ENCODE results near the gene RAPGEF5.

Gene RAPGEF5, protein sequence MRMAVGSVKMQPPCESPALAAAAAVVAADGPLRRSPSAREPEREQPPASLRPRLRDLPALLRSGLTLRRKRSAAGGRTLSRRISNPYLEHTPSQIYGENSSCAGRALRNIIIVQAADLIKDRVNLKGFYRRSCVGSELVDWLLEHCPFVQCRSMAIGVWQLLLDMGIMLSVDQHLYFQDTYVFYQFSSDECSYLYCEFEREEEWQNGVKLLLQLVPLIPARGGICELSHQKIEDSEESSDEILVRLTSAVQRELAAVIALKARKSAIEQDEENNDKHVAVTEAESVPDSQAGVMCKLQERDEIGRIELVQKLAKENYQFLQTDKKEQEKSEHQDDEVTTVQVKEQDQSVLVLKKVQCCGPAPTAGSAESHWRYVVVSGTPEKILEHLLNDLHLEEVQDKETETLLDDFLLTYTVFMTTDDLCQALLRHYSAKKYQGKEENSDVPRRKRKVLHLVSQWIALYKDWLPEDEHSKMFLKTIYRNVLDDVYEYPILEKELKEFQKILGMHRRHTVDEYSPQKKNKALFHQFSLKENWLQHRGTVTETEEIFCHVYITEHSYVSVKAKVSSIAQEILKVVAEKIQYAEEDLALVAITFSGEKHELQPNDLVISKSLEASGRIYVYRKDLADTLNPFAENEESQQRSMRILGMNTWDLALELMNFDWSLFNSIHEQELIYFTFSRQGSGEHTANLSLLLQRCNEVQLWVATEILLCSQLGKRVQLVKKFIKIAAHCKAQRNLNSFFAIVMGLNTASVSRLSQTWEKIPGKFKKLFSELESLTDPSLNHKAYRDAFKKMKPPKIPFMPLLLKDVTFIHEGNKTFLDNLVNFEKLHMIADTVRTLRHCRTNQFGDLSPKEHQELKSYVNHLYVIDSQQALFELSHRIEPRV

DNA sequence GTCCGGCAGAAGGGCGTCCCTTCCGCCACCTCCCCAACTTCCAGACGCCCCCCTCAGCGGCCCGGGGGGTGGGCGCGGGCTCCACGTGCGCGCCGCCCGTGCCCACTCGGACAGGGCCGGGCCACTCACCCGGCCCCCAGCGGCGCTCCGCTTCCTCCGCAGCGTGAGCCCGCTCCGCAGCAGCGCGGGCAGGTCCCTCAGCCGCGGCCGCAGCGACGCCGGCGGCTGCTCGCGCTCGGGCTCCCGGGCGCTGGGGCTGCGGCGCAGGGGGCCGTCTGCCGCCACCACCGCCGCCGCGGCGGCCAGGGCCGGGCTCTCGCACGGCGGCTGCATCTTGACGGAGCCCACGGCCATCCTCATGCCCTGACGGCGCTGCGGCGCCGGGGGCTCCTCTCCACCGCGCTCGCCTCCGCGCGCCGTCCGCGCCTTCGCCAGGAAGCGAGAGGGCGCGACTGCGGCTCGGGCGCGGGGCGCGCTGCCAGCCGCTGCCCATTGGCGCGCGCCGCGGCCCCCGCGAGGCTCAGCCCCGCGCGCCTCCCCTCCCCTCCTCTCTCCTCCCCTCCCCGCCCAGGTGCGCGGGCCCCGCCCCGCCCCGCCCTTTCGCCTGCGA is at the start of gene RAPGEF5:
RAPGEF5 (minus strand) TSS at position 454 of the 610 bp plus-strand sequence; CDS start at position 360, 94 bp downstream.
- DNase-seq = no peak

- DNase-seq = no peak
Measured at GRCh38 chr7:22406715-22407114, 49.8 kb upstream of the RAPGEF5 start.

DNA sequence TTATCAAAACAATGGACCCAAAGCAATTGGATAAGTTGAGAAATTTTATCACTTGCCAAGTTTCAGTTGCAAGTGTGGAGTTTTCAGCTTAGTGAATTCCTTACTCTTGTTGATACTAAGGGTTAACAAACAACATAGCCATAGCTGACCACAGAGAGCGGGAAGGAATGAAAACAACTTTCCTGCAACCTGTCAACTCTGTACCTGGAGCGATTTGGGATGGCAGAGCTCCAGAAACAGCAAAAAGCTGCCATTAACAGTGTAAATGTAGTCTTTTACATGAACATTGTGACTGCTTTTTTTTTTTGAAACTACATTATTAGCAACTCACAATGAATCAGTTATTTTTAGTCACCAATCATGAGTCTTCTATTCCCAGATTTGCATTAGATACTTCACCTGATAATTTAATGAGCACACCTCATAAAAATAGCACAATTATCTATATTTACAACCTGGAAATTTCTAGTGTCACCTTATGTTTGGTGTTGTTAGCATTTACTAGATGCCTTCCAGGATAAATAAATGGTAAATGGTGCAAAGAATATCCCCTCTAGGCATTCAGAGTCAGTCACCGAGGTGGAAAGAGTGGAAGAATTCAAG is 47.6 kb upstream of the RAPGEF5 start:
- DNase-seq = no peak

- no peak for DNase-seq
Measured at GRCh38 chr7:22403344-22403743, 46.4 kb upstream of the RAPGEF5 start.

DNA sequence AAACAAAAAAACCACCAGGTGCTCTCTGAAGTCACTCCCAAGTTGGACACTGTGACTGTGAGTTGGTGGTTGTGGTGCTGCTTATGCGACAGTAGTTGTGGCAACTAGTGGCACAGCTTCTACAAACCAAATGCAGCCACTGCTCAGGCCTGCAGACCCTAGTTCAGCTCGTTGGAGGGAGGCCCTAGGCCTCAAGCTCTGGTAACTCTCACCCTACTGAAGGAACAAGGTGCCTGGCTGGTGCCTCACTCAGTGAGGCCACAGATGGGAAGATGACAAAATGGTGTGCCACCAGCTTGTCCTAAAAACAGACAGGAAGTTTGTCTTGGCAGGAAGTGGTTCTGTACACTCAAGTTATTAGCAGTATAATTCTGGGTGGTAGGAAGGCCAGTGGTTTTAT is 45.3 kb upstream of the RAPGEF5 start:
- DNase-seq = no peak

- DNase-seq = no peak
Measured at GRCh38 chr7:22400936-22401553, 44.1 kb upstream of the RAPGEF5 start.

DNA sequence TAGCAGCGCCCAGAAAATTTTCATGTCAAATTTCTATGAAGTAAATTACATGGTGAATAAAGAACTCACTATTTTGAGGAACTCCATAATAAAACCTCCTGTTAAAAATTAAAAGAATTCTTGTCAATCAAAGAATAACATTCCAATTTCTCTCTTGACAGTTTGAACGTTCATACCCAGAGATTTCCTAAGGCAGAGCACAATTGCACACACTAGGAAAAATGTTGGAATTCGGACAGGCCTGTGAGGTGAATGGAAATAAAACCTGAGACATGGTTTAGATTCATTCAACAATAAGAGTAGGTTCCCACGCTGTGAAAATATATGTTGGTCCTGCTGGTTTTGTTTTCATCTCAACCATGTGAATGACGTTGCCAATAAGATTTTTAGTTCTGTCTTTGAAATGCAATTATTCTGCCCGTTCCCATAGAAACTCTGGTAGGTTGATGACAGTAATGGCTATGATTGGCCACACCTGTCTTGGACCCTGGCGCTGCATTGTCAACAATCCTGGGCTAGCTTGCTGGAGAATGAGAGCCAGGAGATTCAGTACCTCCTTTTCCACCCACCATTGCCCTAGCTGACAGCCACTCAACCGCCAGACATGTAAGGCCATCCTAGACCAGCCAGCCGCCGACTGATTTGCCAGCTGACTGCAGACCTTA is 43.3 kb upstream of the RAPGEF5 start:
- no peak for DNase-seq

- DNase-seq = no peak
Measured at GRCh38 chr7:22399546-22399945, 42.6 kb upstream of the RAPGEF5 start.

GRCh38 chr7:22399091-22399490 is 42.1 kb upstream of the RAPGEF5 start:
- DNase-seq = no peak

- DNase-seq = no peak
Measured at GRCh38 chr7:22397981-22398380, 41.0 kb upstream of the RAPGEF5 start.

DNA sequence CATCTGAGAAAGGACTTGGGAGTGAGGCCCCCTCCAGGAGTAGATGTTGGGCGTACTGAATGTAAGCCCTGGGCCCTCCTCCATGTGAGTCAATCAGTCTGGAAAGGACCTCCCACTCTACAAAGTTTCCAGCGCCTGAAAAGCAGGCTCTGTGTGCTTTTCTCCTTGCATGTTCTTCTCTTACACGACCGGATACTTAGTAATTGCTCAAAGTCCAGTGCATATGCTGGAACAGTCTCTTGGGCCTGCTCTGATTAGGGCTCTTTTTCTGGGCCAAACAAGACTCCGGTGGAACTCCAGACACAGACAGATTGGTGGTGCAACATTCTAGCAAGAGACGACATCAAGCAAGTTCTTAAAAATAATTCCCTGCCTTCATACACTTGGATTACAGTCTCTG is 38.3 kb upstream of the RAPGEF5 start:
- DNase-seq = no peak

GRCh38 chr7:22394739-22395138 is 37.8 kb upstream of the RAPGEF5 start:
- no peak for DNase-seq

DNA sequence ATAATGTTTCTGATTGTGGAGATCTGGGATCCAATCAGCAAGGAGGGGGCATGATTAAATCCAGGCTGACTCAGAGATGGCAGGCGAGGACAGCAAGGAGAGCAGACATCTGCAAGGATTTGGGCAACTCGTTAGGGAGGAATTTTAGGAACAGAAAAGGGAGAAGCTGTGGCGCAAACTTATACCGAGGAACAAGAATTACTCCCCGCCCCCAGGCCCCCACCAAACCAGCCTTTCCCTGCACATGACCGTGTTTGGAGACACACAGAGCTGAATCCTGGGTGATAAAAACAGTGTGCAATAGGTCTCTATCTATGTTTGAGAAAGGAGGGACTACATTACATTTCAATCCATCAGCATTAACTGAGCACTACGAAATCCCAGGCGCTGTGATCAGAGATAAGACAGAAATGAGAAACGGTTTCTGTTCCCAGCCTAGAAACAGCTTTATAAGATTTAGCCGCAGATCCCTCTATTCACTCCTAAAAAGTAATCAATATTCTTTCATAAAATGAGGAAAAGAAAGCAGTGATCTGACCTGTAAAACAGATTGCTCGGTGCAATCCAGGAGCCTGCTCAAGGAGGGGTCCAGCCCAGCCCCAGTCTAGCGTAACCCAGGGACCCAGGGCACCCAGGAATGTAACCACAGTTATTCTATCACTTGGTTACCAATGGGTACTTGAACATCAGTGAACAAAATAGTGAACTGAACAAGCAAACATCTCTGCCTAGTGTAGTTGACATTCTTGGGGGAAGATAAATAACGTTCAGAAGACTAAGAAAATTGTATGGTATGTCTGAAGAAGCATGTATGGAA is 37.2 kb upstream of the RAPGEF5 start:
- no peak for DNase-seq

- DNase-seq = no peak
Measured at GRCh38 chr7:22390516-22390915, 33.6 kb upstream of the RAPGEF5 start.

- no peak for DNase-seq
Measured at GRCh38 chr7:22389892-22390291, 32.9 kb upstream of the RAPGEF5 start.

DNA sequence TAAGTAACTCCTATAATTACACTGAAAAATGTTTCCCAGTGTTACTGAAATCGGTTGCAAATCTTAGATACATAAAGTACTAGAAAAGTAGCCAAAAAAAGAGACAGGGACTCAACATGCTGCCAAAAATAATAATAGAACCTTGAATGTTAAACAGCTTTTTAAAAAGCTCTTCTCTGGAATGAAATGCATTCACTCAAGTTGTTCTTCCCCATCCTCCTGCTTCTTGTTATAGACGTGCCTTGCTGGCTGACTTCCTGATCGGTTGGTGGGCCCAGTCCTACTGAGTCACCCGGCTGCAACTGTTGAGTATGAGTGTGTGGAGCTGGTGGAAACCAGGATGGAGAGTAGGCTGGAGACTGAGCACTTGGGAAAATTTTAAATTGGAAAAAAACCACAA is 30.6 kb upstream of the RAPGEF5 start:
- DNase-seq = no peak

- DNase-seq = no peak
Measured at GRCh38 chr7:22386865-22387264, 29.9 kb upstream of the RAPGEF5 start.

DNA sequence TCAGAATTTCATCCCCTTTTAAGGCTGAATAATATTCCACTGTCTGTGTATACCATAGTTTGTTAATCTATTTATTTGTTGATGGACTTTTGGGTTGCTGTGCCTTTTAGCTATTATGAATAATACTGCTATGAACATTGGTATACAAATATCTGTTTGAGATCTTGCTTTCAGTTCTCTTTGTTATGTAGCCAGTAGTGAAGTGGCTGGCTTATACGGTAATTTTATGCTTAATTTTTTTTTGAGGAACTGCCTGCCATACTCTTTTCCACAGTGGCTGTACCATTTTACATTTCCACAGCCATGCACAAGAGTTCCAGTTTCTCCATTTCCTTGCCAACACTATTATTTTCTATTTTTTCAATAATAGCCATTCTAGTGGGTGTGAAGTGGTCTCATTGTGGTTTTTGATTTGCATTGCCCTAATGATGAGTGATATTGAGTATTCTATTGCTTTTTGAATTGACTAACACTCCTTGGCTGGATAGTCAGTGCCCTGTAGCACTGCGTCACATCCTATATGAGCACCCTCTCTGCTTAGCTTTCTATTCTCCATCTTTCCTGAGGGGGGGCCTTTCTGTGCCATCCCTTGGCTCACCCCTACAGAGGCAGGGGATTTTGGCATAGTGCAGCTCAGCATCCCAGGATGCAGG is 29.4 kb upstream of the RAPGEF5 start:
- DNase-seq = no peak

DNA sequence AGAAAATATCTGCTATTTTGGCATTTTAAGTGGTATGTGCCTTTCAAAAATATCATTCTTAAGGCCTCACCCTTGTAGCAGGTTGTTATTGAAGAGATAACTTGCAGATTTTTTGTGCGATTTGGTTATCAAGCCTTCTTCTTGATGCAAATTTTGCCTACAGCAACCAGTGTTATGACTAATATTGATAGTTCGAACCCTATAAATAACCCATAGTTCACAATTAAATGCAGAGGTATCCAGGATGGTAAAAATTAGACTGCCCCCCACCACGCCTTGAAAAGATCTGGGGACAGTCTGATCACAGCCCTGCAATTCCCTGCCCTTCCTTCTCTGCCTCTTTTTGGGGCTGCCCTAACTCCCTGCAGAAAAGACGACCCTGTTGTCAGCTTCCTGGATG is 28.4 kb upstream of the RAPGEF5 start:
- DNase-seq = no peak

GRCh38 chr7:22380333-22380732 is 23.4 kb upstream of the RAPGEF5 start:
- no peak for DNase-seq
